RWPE2 (cell line): ENCODE data around the gene ACSL1.

Experiments
- ATAC-seq: fragments of 200-7000 bp; cut with Tn5 transposase; 3 replicates; pipeline ENCODE4 v1.9.1; 2021; ENCODE audit warnings: low read depth
- DNase-seq: peaks from one replicate; pipeline ENCODE4 v3.0.0-alpha.2; 2020; ENCODE audit warnings: low spot score
- H3K27ac ChIP-seq: fragments of 450-650 bp; 2 replicates; pipeline ENCODE4 v1.5.1; 2017; ENCODE audit warnings: mild to moderate bottlenecking; ENCODE audit not compliant: poor library complexity, severe bottlenecking
- H3K27me3 ChIP-seq: fragments of 250-450 bp; sonication (Bioruptor Pico); 2 replicates; pipeline ENCODE4 v1.5.1; 2021; ENCODE audit warnings: mild to moderate bottlenecking, moderate library complexity; ENCODE audit not compliant: insufficient read depth, poor library complexity, severe bottlenecking
- H3K36me3 ChIP-seq: fragments of 250-450 bp; sonication (Bioruptor Pico); 2 replicates; pipeline ENCODE4 v1.5.1; 2020; ENCODE audit warnings: low read depth, mild to moderate bottlenecking, moderate library complexity
- H3K4me1 ChIP-seq: fragments of 250-450 bp; sonication (Bioruptor Pico); 2 replicates; pipeline ENCODE4 v1.5.1; 2021; ENCODE audit warnings: mild to moderate bottlenecking, moderate library complexity; ENCODE audit not compliant: insufficient read depth, poor library complexity, severe bottlenecking
- H3K4me3 ChIP-seq: fragments of 250-450 bp; sonication (Bioruptor Pico); 2 replicates; pipeline ENCODE4 v1.5.1; 2021; ENCODE audit warnings: mild to moderate bottlenecking, moderate library complexity; ENCODE audit not compliant: severe bottlenecking
- H3K9me3 ChIP-seq: fragments of 250-450 bp; sonication (Bioruptor Pico); 2 replicates; pipeline ENCODE4 v1.5.1; 2021; ENCODE audit warnings: mild to moderate bottlenecking, moderate library complexity; ENCODE audit not compliant: severe bottlenecking
- CTCF ChIP-seq: fragments of 450-650 bp; IDR thresholded peaks from one replicate; pipeline ENCODE4 v1.5.1; 2017; ENCODE audit warnings: mild to moderate bottlenecking, moderate library complexity; ENCODE audit not compliant: poor library complexity, severe bottlenecking

The ACSL1 gene

GRCh38 chr4:184763150-184763780, 62.5 kb downstream of the ACSL1 start:
- ATAC-seq (no peak), DNase-seq (no peak)
- TF ChIP-seq CTCF, result no peak
- H3K27me3 ChIP-seq, result no peaks in the 10 kb centered on the region
- H3K27ac ChIP-seq, result no peak overlapping the region
- H3K36me3 ChIP-seq, result peaks cover 19% of the 10 kb centered on the region
- no peaks in the 10 kb centered on the region for H3K4me1 ChIP-seq
- H3K4me3 ChIP-seq, result no peak overlapping the region
- H3K9me3 ChIP-seq, result no peaks in the 10 kb centered on the region

GRCh38 chr4:184762100-184762499, 63.7 kb downstream of the ACSL1 start:
- no peak overlapping the region for H3K27ac ChIP-seq
- TF ChIP-seq CTCF, result no peak
- H3K4me1 ChIP-seq, result no peaks in the 10 kb centered on the region
- DNase-seq, result no peak
- H3K4me3 ChIP-seq, result no peak overlapping the region
- peaks cover 8% of the 10 kb centered on the region for H3K36me3 ChIP-seq
- no peaks in the 10 kb centered on the region for H3K9me3 ChIP-seq
- ATAC-seq, result no peak
- H3K27me3 ChIP-seq, result no peaks in the 10 kb centered on the region

GRCh38 chr4:184760681-184761080, 65.1 kb downstream of the ACSL1 start:
- ATAC-seq (no peak), DNase-seq (no peak)
- H3K27me3 ChIP-seq, result no peaks in the 10 kb centered on the region
- H3K4me1 ChIP-seq, result peaks cover 3% of the 10 kb centered on the region
- no peak for TF ChIP-seq CTCF
- H3K27ac ChIP-seq, result no peak overlapping the region
- peaks cover 8% of the 10 kb centered on the region for H3K36me3 ChIP-seq
- H3K9me3 ChIP-seq, result no peaks in the 10 kb centered on the region
- H3K4me3 ChIP-seq, result no peak overlapping the region

GRCh38 chr4:184757810-184758209, 68.0 kb downstream of the ACSL1 start:
- H3K27me3 ChIP-seq, result no peaks in the 10 kb centered on the region
- peaks cover 5% of the 10 kb centered on the region for H3K36me3 ChIP-seq
- H3K4me1 ChIP-seq, result peaks cover 13% of the 10 kb centered on the region
- H3K4me3 ChIP-seq, result no peak overlapping the region
- ATAC-seq, result no peak
- no peak for DNase-seq
- no peak overlapping the region for H3K27ac ChIP-seq
- no peak for TF ChIP-seq CTCF
- H3K9me3 ChIP-seq, result no peaks in the 10 kb centered on the region

GRCh38 chr4:184756399-184756798, 69.4 kb downstream of the ACSL1 start:
- DNase-seq (no peak), ATAC-seq (no peak)
- Histone ChIP-seq H3K36me3 (no peaks in the 10 kb centered on the region; the same call in none of the 2 replicates), H3K27ac (no peak overlapping the region), H3K4me3 (no peak overlapping the region), H3K27me3 (no peaks in the 10 kb centered on the region), H3K9me3 (no peaks in the 10 kb centered on the region), H3K4me1 (peaks cover 13% of the 10 kb centered on the region)
- no peak for TF ChIP-seq CTCF
